HepG2 (cell line): Measurements from ENCODE around the gene NCAPG. TPM values are rescaled to one million over a fixed set of nuclear protein-coding genes. Genes with fewer than 3 reads are reported as not detected.

Experiments used
- ATAC-seq: fragments of 200-7000 bp; cut with Tn5 transposase; 3 replicates; pipeline ENCODE4 v1.9.1; 2020; ENCODE audit warnings: mild to moderate bottlenecking, moderate library complexity
- BruUV-seq: library from RNA; stranded (reverse); fragments of 400-500 nt; replicated peaks from 2 replicates; lab custom pipeline; 2021; lab: Mats Ljungman, UMichigan
- CTCF ChIA-PET: fragments of 300-600 bp; formaldehyde crosslinking; extraction: SDS; loops from one replicate; lab custom pipeline; 2021; ENCODE audit warnings: low total read pairs, inconsistent platforms, low intra/inter-chr PET ratio; lab: Yijun Ruan, JAX
- POLR2A ChIA-PET: fragments of 350-600 bp; sonication (Branson Sonifier 250); formaldehyde crosslinking; loops from one replicate; lab custom pipeline; 2020; ENCODE audit warnings: antibody characterized with exemption, inconsistent platforms; lab: Yijun Ruan, JAX
- DNase-seq: peaks from one replicate; pipeline ENCODE4 v3.0.0-alpha.2; 2015; ENCODE audit warnings: low spot score
- FAIRE-seq: peaks from 3 replicates; lab custom pipeline; 2011; peaks lifted over from hg19 to GRCh38; lab: Jason Lieb, UNC
- H2AFZ ChIP-seq: one replicate; pipeline ENCODE4 v1.6.1; 2011; ENCODE audit warnings: low read length, inconsistent platforms
- H3K27ac ChIP-seq: fragments of 300-600 bp; 3 replicates; pipeline ENCODE4 v1.8.0; 2011; ENCODE audit warnings: mixed run types, mild to moderate bottlenecking, mixed read lengths, low read length, inconsistent platforms; ENCODE audit not compliant: insufficient read depth; ENCODE audit errors: extremely low read length
- H3K27me3 ChIP-seq, 2 experiments: fragments of 200-600 bp in 1 of 2; 2 replicates in 1 of 2; 3 replicates in 1 of 2; pipeline versions ENCODE4 v1.6.0 to v1.8.0; 2011; ENCODE audit warnings: low read length in 2 of 2, mild to moderate bottlenecking in 2 of 2, moderate library complexity in 2 of 2, inconsistent platforms in 1 of 2; ENCODE audit not compliant: insufficient read depth in 2 of 2, control insufficient read depth in 1 of 2
- H3K36me3 ChIP-seq, 2 experiments: fragments of 200-600 bp in 1 of 2; replicated peaks in 1 of 2; 2 replicates in 1 of 2; 3 replicates in 1 of 2; pipeline versions ENCODE4 v1.5.1 to v1.8.0; 2011; ENCODE audit warnings: low read length in 2 of 2, inconsistent platforms in 1 of 2; ENCODE audit not compliant: insufficient read depth in 2 of 2, control insufficient read depth in 1 of 2
- H3K4me1 ChIP-seq: 2 replicates; pipeline ENCODE4 v1.5.1; 2012; ENCODE audit warnings: low read length, inconsistent platforms; ENCODE audit not compliant: insufficient read depth
- H3K4me2 ChIP-seq: 2 replicates; pipeline ENCODE4 v1.6.0; 2011; ENCODE audit warnings: low read depth, low read length, inconsistent platforms
- H3K4me3 ChIP-seq, 3 experiments: fragments of 200-600 bp in 1 of 3; sonication (generic), shearing (Covaris generic) in 1 of 3; replicated peaks in 1 of 3; 2 replicates each; pipeline ENCODE4 v1.5.1; 2011 to 2016; ENCODE audit warnings: low read length in 3 of 3, inconsistent platforms in 2 of 3, low read depth in 2 of 3, mild to moderate bottlenecking in 2 of 3, control low read depth in 1 of 3, mixed read lengths in 1 of 3; ENCODE audit not compliant: insufficient read depth in 1 of 3
- H3K79me2 ChIP-seq: one replicate; pipeline ENCODE4 v1.6.1; 2011; ENCODE audit warnings: low read length, inconsistent platforms; ENCODE audit not compliant: insufficient read depth
- H3K9ac ChIP-seq: 2 replicates; pipeline ENCODE4 v1.6.0; 2011; ENCODE audit warnings: mild to moderate bottlenecking, low read depth, low read length, inconsistent platforms; ENCODE audit not compliant: insufficient read depth
- H3K9me3 ChIP-seq: 2 replicates; pipeline ENCODE4 v1.5.1; 2012; ENCODE audit warnings: mild to moderate bottlenecking, low read length
- H4K20me1 ChIP-seq: 2 replicates; pipeline ENCODE4 v1.6.0; 2011; ENCODE audit warnings: inconsistent platforms, mild to moderate bottlenecking, low read length, moderate library complexity; ENCODE audit not compliant: insufficient read depth
- AKNA ChIP-seq: sonication (generic); formaldehyde crosslinking; IDR thresholded peaks from 2 replicates; pipeline ENCODE4 v1.4.0; 2020; ENCODE audit warnings: missing genetic modification reagents, borderline replicate concordance
- HNF4A ChIP-seq: sonication (generic); formaldehyde crosslinking; IDR thresholded peaks from 2 replicates; pipeline ENCODE4 v1.4.0; 2020; ENCODE audit warnings: missing genetic modification reagents
- KDM2A ChIP-seq: sonication (generic); formaldehyde crosslinking; IDR thresholded peaks from 2 replicates; pipeline ENCODE4 v1.4.0; 2020; ENCODE audit warnings: low read depth, missing genetic modification reagents, borderline replicate concordance
- MXD3 ChIP-seq: IDR thresholded peaks from 2 replicates; pipeline ENCODE4 v1.6.1; 2016; ENCODE audit warnings: mild to moderate bottlenecking, missing biosample characterization, missing genetic modification reagents
- NFE2 ChIP-seq: sonication (generic); formaldehyde crosslinking; IDR thresholded peaks from 2 replicates; pipeline ENCODE4 v1.4.0; 2020; ENCODE audit warnings: missing genetic modification reagents
- SALL1 ChIP-seq: sonication (generic); formaldehyde crosslinking; IDR thresholded peaks from 2 replicates; pipeline ENCODE4 v1.8.0; 2022; ENCODE audit warnings: mild to moderate bottlenecking, missing genetic modification reagents
- SNAPC4 ChIP-seq: sonication (generic); formaldehyde crosslinking; IDR thresholded peaks from 2 replicates; pipeline ENCODE4 v1.4.0; 2020; ENCODE audit warnings: mild to moderate bottlenecking, missing genetic modification reagents
- ZBTB1 ChIP-seq: sonication (generic); formaldehyde crosslinking; IDR thresholded peaks from 2 replicates; pipeline ENCODE4 v1.4.0; 2020; ENCODE audit warnings: missing genetic modification reagents, borderline replicate concordance
- ZKSCAN8 ChIP-seq: IDR thresholded peaks from 2 replicates; pipeline ENCODE4 v1.6.1; 2016; ENCODE audit warnings: borderline replicate concordance, missing genetic modification reagents, missing compliant biosample characterization
- ZMYM3 ChIP-seq: sonication (generic); formaldehyde crosslinking; IDR thresholded peaks from 2 replicates; pipeline ENCODE4 v1.5.1; 2020; ENCODE audit warnings: mild to moderate bottlenecking, missing genetic modification reagents
- ZNF253 ChIP-seq: sonication (generic); formaldehyde crosslinking; IDR thresholded peaks from 2 replicates; pipeline ENCODE4 v1.8.0; 2022; ENCODE audit warnings: mild to moderate bottlenecking, missing genetic modification reagents, borderline replicate concordance
- ZNF30 ChIP-seq: sonication (generic); formaldehyde crosslinking; IDR thresholded peaks from 2 replicates; pipeline ENCODE4 v1.5.0; 2020; ENCODE audit warnings: mild to moderate bottlenecking, missing genetic modification reagents
- ZNF562 ChIP-seq: sonication (generic); formaldehyde crosslinking; IDR thresholded peaks from 2 replicates; pipeline ENCODE4 v1.8.0; 2022; ENCODE audit warnings: missing genetic modification reagents, borderline replicate concordance
- ZNF773 ChIP-seq: sonication (generic); formaldehyde crosslinking; IDR thresholded peaks from 2 replicates; pipeline ENCODE4 v1.4.0; 2020; ENCODE audit warnings: missing genetic modification reagents, borderline replicate concordance
- WGBS: methylation state at CpG from one replicate; pipeline ENCODE4 v1.1.6; 2017; ENCODE audit warnings: low lambda C conversion rate; 5-methylcytosine and 5-hydroxymethylcytosine counted together
- in situ Hi-C: cut with HindIII; loops from 2 replicates; pipeline ENCODE4 v1.10.0; 2017; ENCODE audit warnings: low pct_unique_long_range_greater_than_20kb; ENCODE audit not compliant: extremely low pct_ligation_motif_present
- intact Hi-C: fragments of 100-400 bp; cut with micrococcal nuclease; formaldehyde crosslinking; loops from one replicate; pipeline ENCODE4 v1.10.0; 2022; ENCODE audit not compliant: unreplicated experiment
- polyA plus RNA-seq, 8 experiments: library from polyadenylated mRNA; depleted of rRNA in 3 of 8; stranded (reverse) in 7 of 8; unstranded in 1 of 8; fragments of >200 nt; fragmentation: Illumina TruSeq in 4 of 8; extraction: Trizol in 4 of 8; gene quantifications; 2 replicates each; pipeline versions ENCODE4 v1.2.1 to v1.2.3, GENCODE V29; 2011 to 2016; ENCODE audit warnings: low read depth in 4 of 8, missing spikeins in 1 of 8, mixed read lengths in 1 of 8; ENCODE audit not compliant: insufficient read depth in 1 of 8
- total RNA-seq, 5 experiments: library from RNA; depleted of rRNA; stranded (reverse); fragments of >200 nt; fragmentation: Illumina TruSeq; extraction: Trizol; gene quantifications; 2 replicates each; pipeline ENCODE4 v1.2.3, GENCODE V29; 2016; ENCODE audit warnings: low read depth in 1 of 5

NCAPG gene
- total and polyA plus RNA-seq, 2 of the 13 experiments (the other 11 are each of a cell fraction or from before 2014, with no cell fraction given) = 14.8 to 61.9 TPM

- FAIRE-seq = no peak
- H3K27ac ChIP-seq = no peak overlapping the region
- POLR2A ChIA-PET = no interaction called here
- TF ChIP-seq ZKSCAN8 (CRISPR knock-in tag) (no peak), ZNF562 (CRISPR knock-in tag) (no peak), AKNA (no peak), ZNF253 (CRISPR knock-in tag) (no peak), SALL1 (CRISPR knock-in tag) (no peak), NFE2 (CRISPR knock-in tag) (no peak), HNF4A (CRISPR knock-in tag) (no peak), KDM2A (no peak), SNAPC4 (CRISPR knock-in tag) (no peak), ZBTB1 (CRISPR knock-in tag) (no peak), MXD3 (CRISPR knock-in tag) (no peak), ZNF773 (CRISPR knock-in tag) (no peak), ZMYM3 (no peak), ZNF30 (CRISPR knock-in tag) (no peak)
These were observed 43.3 kb downstream of the NCAPG start for GRCh38 chr4:17854036-17854435.

More at GRCh38 chr4:17854036-17854435, 43.3 kb downstream of the NCAPG start:
- CTCF ChIA-PET = no interaction called here
- Histone ChIP-seq H3K9me3 (no peaks in the 10 kb centered on the region), H3K79me2 (no peaks in the 10 kb centered on the region), H3K36me3 (no peaks in the 10 kb centered on the region), H3K27me3 (no peaks in the 10 kb centered on the region), H2AFZ (no peak overlapping the region), H3K9ac (no peak overlapping the region), H3K4me3 (no peak overlapping the region), H3K4me1 (no peaks in the 10 kb centered on the region), H3K4me2 (no peak overlapping the region), H4K20me1 (no peaks in the 10 kb centered on the region)
- no peak for ATAC-seq
- in situ Hi-C loops = no loop called here
- BruUV-seq = no TSS peak
- 91% methylated on average over 3 of the region's 3 CpGs for WGBS
- intact Hi-C loops = no loop called here
- DNase-seq = no peak
